ENCODE measurements around the gene NETO2. TPM values are rescaled to one million over a fixed set of nuclear protein-coding genes. Genes with fewer than 3 reads are reported as not detected.
A peak's percentile ranks its signal among the peaks of the same experiment; 100 is the strongest.

NETO2 gene
- total and polyA plus RNA-seq, 9 of the 15 experiments (the other 6 are each of a cell fraction or from before 2014, with no cell fraction given), result 4.1 to 37.0 (median 22.2) TPM

DNA sequence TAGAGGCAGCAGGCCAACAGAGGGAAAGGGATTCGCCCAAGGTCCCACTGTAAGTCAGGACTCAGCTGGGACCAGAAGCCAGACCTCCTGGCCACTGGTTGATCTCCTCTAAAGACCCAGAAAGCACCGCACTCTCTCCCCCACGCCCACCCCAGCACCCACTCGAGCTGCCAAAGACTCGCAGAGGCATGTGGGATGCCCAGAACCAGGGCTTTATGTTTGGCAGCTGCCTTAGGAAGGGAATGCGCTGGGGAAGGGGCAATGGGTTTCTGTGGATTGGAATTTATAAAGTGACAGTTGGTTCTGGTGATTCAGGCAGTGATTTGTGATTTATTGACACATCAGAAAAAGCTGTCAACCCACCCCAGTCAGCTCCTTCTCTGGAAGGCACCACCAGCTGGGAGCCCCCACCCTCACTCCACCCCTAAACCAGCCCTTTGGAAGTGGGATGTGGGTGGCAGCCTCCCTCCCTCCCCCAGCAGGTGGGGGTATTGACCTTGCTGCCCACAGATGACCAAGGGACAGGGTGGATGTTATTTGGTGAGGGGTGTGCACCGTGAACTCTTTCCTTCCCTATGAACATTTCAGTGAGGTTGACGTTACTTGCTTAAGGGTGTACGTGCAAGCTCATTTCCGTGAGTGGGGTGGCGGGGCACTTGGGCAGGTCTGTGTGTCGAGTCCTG is 93.7 kb downstream of the NETO2 start:
- H3K36me3 ChIP-seq (ENCODE audit: control insufficient read depth, insufficient read depth, low read length), result no peaks in the 10 kb centered on the region
- no peaks in the 10 kb centered on the region for H4K20me1 ChIP-seq (replicated peaks; ENCODE audit: control insufficient read depth, insufficient read depth, low read length)
- H3K27ac ChIP-seq (ENCODE audit: extremely low read depth, low read depth, low read length), result no peak overlapping the region
- H2AFZ ChIP-seq (ENCODE audit: low read depth, low read length), result no peak overlapping the region
- ChIA-PET POLR2A (interaction anchor here (0.8 kb wide), 1 partner anchor 70 kb away, joined by 4 read pairs; no protein-coding TSS in a partner anchor), CTCF (ENCODE audit: low intra/inter-chr PET ratio) (no interaction called here)
- H3K9ac ChIP-seq (ENCODE audit: insufficient read depth in 1 of 2, low read depth in 2 of 2, low read length in 2 of 2), result no peak overlapping the region
- peaks cover 33 to 81% of the 10 kb centered on the region in 2 experiments for H3K27me3 ChIP-seq (ENCODE audit: control insufficient read depth in 2 of 2, insufficient read depth in 2 of 2, low read length in 2 of 2)
- intact Hi-C loops (cut with micrococcal nuclease), result no loop called here
- TF ChIP-seq, protein P1, sequence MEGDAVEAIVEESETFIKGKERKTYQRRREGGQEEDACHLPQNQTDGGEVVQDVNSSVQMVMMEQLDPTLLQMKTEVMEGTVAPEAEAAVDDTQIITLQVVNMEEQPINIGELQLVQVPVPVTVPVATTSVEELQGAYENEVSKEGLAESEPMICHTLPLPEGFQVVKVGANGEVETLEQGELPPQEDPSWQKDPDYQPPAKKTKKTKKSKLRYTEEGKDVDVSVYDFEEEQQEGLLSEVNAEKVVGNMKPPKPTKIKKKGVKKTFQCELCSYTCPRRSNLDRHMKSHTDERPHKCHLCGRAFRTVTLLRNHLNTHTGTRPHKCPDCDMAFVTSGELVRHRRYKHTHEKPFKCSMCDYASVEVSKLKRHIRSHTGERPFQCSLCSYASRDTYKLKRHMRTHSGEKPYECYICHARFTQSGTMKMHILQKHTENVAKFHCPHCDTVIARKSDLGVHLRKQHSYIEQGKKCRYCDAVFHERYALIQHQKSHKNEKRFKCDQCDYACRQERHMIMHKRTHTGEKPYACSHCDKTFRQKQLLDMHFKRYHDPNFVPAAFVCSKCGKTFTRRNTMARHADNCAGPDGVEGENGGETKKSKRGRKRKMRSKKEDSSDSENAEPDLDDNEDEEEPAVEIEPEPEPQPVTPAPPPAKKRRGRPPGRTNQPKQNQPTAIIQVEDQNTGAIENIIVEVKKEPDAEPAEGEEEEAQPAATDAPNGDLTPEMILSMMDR (IDR thresholded peaks at IDR 0.05 in 2 of 3, conservative IDR thresholded peaks at IDR 0.05 in 1 of 3; ENCODE audit: insufficient read depth in 2 of 3, low read depth in 1 of 3, low read length in 3 of 3), result peak; percentile 21 to 27 (median 23); a peak in 1 of 6 replicates
- TF ChIP-seq RFX1 (IDR thresholded peaks at IDR 0.05) (no peak), RAD21 (CRISPR knock-in tag; conservative IDR thresholded peaks at IDR 0.05 in 1 of 2, IDR thresholded peaks at IDR 0.05 in 1 of 2) (peak in 1 of 2 experiments; percentile 31; a peak in 1 of 4 replicates), ZNF79 (CRISPR knock-in tag; IDR thresholded peaks at IDR 0.05; ENCODE audit: low read depth) (no peak)
- no peak overlapping the region for H3K4me3 ChIP-seq
- ATAC-seq (no peak), FAIRE-seq (no peak), DNase-seq (ENCODE audit: extremely low read depth in 1 of 4, low spot score in 3 of 4) (peak in 1 of 4 experiments; percentile 32)
- H3K4me2 ChIP-seq (ENCODE audit: insufficient read depth, low read length), result no peak overlapping the region
- no peaks in the 10 kb centered on the region for H3K79me2 ChIP-seq (ENCODE audit: control insufficient read depth, insufficient read depth, low read length)
- BruUV-seq (replicated peaks), result no TSS peak
- no peaks in the 10 kb centered on the region for H3K9me1 ChIP-seq (ENCODE audit: control insufficient read depth, insufficient read depth, low read length)
- in situ Hi-C loops (cut with MboI), result no loop called here
- H3K4me1 ChIP-seq (replicated peaks in 1 of 2; ENCODE audit: control insufficient read depth in 2 of 2, insufficient read depth in 2 of 2, low read length in 2 of 2), result peaks cover 0 to 2% of the 10 kb centered on the region in 2 experiments; a peak in 1 of 5 replicates
- 3% methylated on average over 12 of the region's 12 CpGs for WGBS (ENCODE audit: insufficient coverage, low coverage, missing lambda C conversion rate)
- H3K9me3 ChIP-seq (replicated peaks; ENCODE audit: control insufficient read depth, insufficient read depth, low read depth, low read length), result no peaks in the 10 kb centered on the region; the same call in 1 of the 2 replicates
